ENCODE measurements around the gene DEPP1.

GRCh38 chr10:44974628-44975430 lies 3.8 kb downstream of the DEPP1 start:
- TF ChIP-seq CTCF (IDR thresholded peaks at IDR 0.05 in 2 of 3, conservative IDR thresholded peaks at IDR 0.05 in 1 of 3; ENCODE audit: borderline replicate concordance in 1 of 3, insufficient read depth in 1 of 3, low read depth in 2 of 3, low read length in 2 of 3) (peak; percentile 68 to 96 (median 83)), POLR2A (IDR thresholded peaks at IDR 0.05; ENCODE audit: borderline replicate concordance, extremely low read depth, insufficient read depth, insufficient read length) (no peak), YY1 (IDR thresholded peaks at IDR 0.05; ENCODE audit: extremely low read depth, insufficient replicate concordance, low read depth, low read length) (no peak), ATF3 (IDR thresholded peaks at IDR 0.05) (no peak), EZH2 (IDR thresholded peaks at IDR 0.05) (no peak), CEBPB (IDR thresholded peaks at IDR 0.05; ENCODE audit: low read depth) (no peak), POLR2AphosphoS5 (IDR thresholded peaks at IDR 0.05; ENCODE audit: low read depth, low read length) (peak; percentile 46; the same call in 1 of the 2 replicates), ZBTB33 (IDR thresholded peaks at IDR 0.05; ENCODE audit: extremely low read depth, insufficient replicate concordance, low read length) (no peak), EZH2phosphoT487 (IDR thresholded peaks at IDR 0.05; ENCODE audit: borderline replicate concordance) (no peak), FOSL1 (IDR thresholded peaks at IDR 0.05; ENCODE audit: low read depth) (no peak), ZNF274 (IDR thresholded peaks at IDR 0.05; ENCODE audit: low read depth, low read length) (no peak), SP1 (IDR thresholded peaks at IDR 0.05; ENCODE audit: low read depth) (no peak), RAD21 (IDR thresholded peaks at IDR 0.05; ENCODE audit: low read depth) (no peak; the same call in none of the 2 replicates)
